ENCODE results near the gene MYRF.

Gene MYRF

GRCh38 chr11:61785837-61786402 lies 33.5 kb downstream of the MYRF start:
- H3K9ac ChIP-seq (ENCODE audit: low read depth, low read length), result no peak overlapping the region
- no peaks in the 10 kb centered on the region for H3K9me3 ChIP-seq (ENCODE audit: control insufficient read depth, insufficient read depth, low read length)
- H3K36me3 ChIP-seq (ENCODE audit: control insufficient read depth, insufficient read depth, low read length), result peaks cover 63% of the 10 kb centered on the region
- no peaks in the 10 kb centered on the region for H3K27me3 ChIP-seq (ENCODE audit: control insufficient read depth, insufficient read depth, low read length)
- H3K27ac ChIP-seq (ENCODE audit: low read depth, low read length), result no peak overlapping the region
- no peaks in the 10 kb centered on the region for H3K4me1 ChIP-seq (ENCODE audit: control insufficient read depth, insufficient read depth, low read length)
- no peak overlapping the region for H3K4me3 ChIP-seq (ENCODE audit: low read depth, low read length)

GRCh38 chr11:61787928-61788491 lies 35.6 kb downstream of the MYRF start:
- Histone ChIP-seq H3K9ac (ENCODE audit: low read depth, low read length) (no peak overlapping the region), H3K4me3 (ENCODE audit: low read depth, low read length) (no peak overlapping the region), H3K9me3 (ENCODE audit: control insufficient read depth, insufficient read depth, low read length) (no peaks in the 10 kb centered on the region), H3K36me3 (ENCODE audit: control insufficient read depth, insufficient read depth, low read length) (peaks cover 63% of the 10 kb centered on the region), H3K27me3 (ENCODE audit: control insufficient read depth, insufficient read depth, low read length) (no peaks in the 10 kb centered on the region), H3K4me1 (ENCODE audit: control insufficient read depth, insufficient read depth, low read length) (peaks cover 5% of the 10 kb centered on the region), H3K27ac (ENCODE audit: low read depth, low read length) (no peak overlapping the region)

GRCh38 chr11:61791737-61792309 lies 39.4 kb downstream of the MYRF start:
- Histone ChIP-seq H3K27ac (ENCODE audit: low read depth, low read length) (peak overlapping the region; percentile 97), H3K4me1 (ENCODE audit: control insufficient read depth, insufficient read depth, low read length) (peaks cover 5% of the 10 kb centered on the region), H3K36me3 (ENCODE audit: control insufficient read depth, insufficient read depth, low read length) (peaks cover 60% of the 10 kb centered on the region), H3K27me3 (ENCODE audit: control insufficient read depth, insufficient read depth, low read length) (no peaks in the 10 kb centered on the region), H3K4me3 (ENCODE audit: low read depth, low read length) (peak overlapping the region; percentile 81), H3K9me3 (ENCODE audit: control insufficient read depth, insufficient read depth, low read length) (no peaks in the 10 kb centered on the region), H3K9ac (ENCODE audit: low read depth, low read length) (peak overlapping the region; percentile 98)

GRCh38 chr11:61792310-61793082 lies 40.1 kb downstream of the MYRF start, which contains the start of the genes FEN1 and TMEM258:
Gene FEN1 (plus strand): TSS chr11:61792911. CDS start chr11:61795362, 2,451 bp downstream.
Gene TMEM258 (minus strand): TSS chr11:61792599. CDS start chr11:61792558, 41 bp downstream.
- Histone ChIP-seq H3K36me3 (ENCODE audit: control insufficient read depth, insufficient read depth, low read length) (peaks cover 55% of the 10 kb centered on the region), H3K9me3 (ENCODE audit: control insufficient read depth, insufficient read depth, low read length) (no peaks in the 10 kb centered on the region), H3K27me3 (ENCODE audit: control insufficient read depth, insufficient read depth, low read length) (no peaks in the 10 kb centered on the region), H3K4me3 (ENCODE audit: low read depth, low read length) (peak within 1 kb of the TSS; percentile 81), H3K4me1 (ENCODE audit: control insufficient read depth, insufficient read depth, low read length) (peaks cover 5% of the 10 kb centered on the region), H3K9ac (ENCODE audit: low read depth, low read length) (peak within 1 kb of the TSS; percentile 98), H3K27ac (ENCODE audit: low read depth, low read length) (peak within 1 kb of the TSS; percentile 97)

- Histone ChIP-seq H3K9ac (ENCODE audit: low read depth, low read length) (peak overlapping the region; percentile 98), H3K27ac (ENCODE audit: low read depth, low read length) (peak overlapping the region; percentile 97), H3K4me3 (ENCODE audit: low read depth, low read length) (peak overlapping the region; percentile 81), H3K4me1 (ENCODE audit: control insufficient read depth, insufficient read depth, low read length) (peaks cover 5% of the 10 kb centered on the region), H3K27me3 (ENCODE audit: control insufficient read depth, insufficient read depth, low read length) (no peaks in the 10 kb centered on the region), H3K36me3 (ENCODE audit: control insufficient read depth, insufficient read depth, low read length) (peaks cover 55% of the 10 kb centered on the region), H3K9me3 (ENCODE audit: control insufficient read depth, insufficient read depth, low read length) (no peaks in the 10 kb centered on the region)
Observed at GRCh38 chr11:61793083-61793828, 40.8 kb downstream of the MYRF start.

- Histone ChIP-seq H3K4me1 (ENCODE audit: control insufficient read depth, insufficient read depth, low read length) (peaks cover 5% of the 10 kb centered on the region), H3K27me3 (ENCODE audit: control insufficient read depth, insufficient read depth, low read length) (no peaks in the 10 kb centered on the region), H3K27ac (ENCODE audit: low read depth, low read length) (no peak overlapping the region), H3K36me3 (ENCODE audit: control insufficient read depth, insufficient read depth, low read length) (peaks cover 54% of the 10 kb centered on the region), H3K9ac (ENCODE audit: low read depth, low read length) (peak overlapping the region; percentile 98), H3K9me3 (ENCODE audit: control insufficient read depth, insufficient read depth, low read length) (no peaks in the 10 kb centered on the region), H3K4me3 (ENCODE audit: low read depth, low read length) (peak overlapping the region; percentile 81)
Observed at GRCh38 chr11:61793829-61794204, 41.4 kb downstream of the MYRF start.

- H3K9ac ChIP-seq (ENCODE audit: low read depth, low read length), result no peak overlapping the region
- no peaks in the 10 kb centered on the region for H3K27me3 ChIP-seq (ENCODE audit: control insufficient read depth, insufficient read depth, low read length)
- H3K9me3 ChIP-seq (ENCODE audit: control insufficient read depth, insufficient read depth, low read length), result no peaks in the 10 kb centered on the region
- H3K27ac ChIP-seq (ENCODE audit: low read depth, low read length), result no peak overlapping the region
- H3K4me1 ChIP-seq (ENCODE audit: control insufficient read depth, insufficient read depth, low read length), result peaks cover 5% of the 10 kb centered on the region
- no peak overlapping the region for H3K4me3 ChIP-seq (ENCODE audit: low read depth, low read length)
- H3K36me3 ChIP-seq (ENCODE audit: control insufficient read depth, insufficient read depth, low read length), result peaks cover 52% of the 10 kb centered on the region
Observed at GRCh38 chr11:61794579-61794978, 42.1 kb downstream of the MYRF start.

- Histone ChIP-seq H3K27ac (ENCODE audit: low read depth, low read length) (no peak overlapping the region), H3K9ac (ENCODE audit: low read depth, low read length) (no peak overlapping the region), H3K9me3 (ENCODE audit: control insufficient read depth, insufficient read depth, low read length) (no peaks in the 10 kb centered on the region), H3K36me3 (ENCODE audit: control insufficient read depth, insufficient read depth, low read length) (peaks cover 52% of the 10 kb centered on the region), H3K4me3 (ENCODE audit: low read depth, low read length) (no peak overlapping the region), H3K27me3 (ENCODE audit: control insufficient read depth, insufficient read depth, low read length) (no peaks in the 10 kb centered on the region), H3K4me1 (ENCODE audit: control insufficient read depth, insufficient read depth, low read length) (peaks cover 5% of the 10 kb centered on the region)
Observed at GRCh38 chr11:61795459-61795858, 43.0 kb downstream of the MYRF start.

- Histone ChIP-seq H3K9me3 (ENCODE audit: control insufficient read depth, insufficient read depth, low read length) (no peaks in the 10 kb centered on the region), H3K36me3 (ENCODE audit: control insufficient read depth, insufficient read depth, low read length) (peaks cover 55% of the 10 kb centered on the region)
Observed at GRCh38 chr11:61795876-61796526, 43.6 kb downstream of the MYRF start.

GRCh38 chr11:61797263-61797944 lies 45.0 kb downstream of the MYRF start:
- Histone ChIP-seq H3K4me1 (ENCODE audit: control insufficient read depth, insufficient read depth, low read length) (no peaks in the 10 kb centered on the region; the same call in 1 of the 2 replicates), H3K36me3 (ENCODE audit: control insufficient read depth, insufficient read depth, low read length) (peaks cover 69% of the 10 kb centered on the region), H3K27ac (ENCODE audit: low read depth, low read length) (peak overlapping the region; percentile 2), H3K9ac (ENCODE audit: low read depth, low read length) (no peak overlapping the region), H3K9me3 (ENCODE audit: control insufficient read depth, insufficient read depth, low read length) (no peaks in the 10 kb centered on the region), H3K27me3 (ENCODE audit: control insufficient read depth, insufficient read depth, low read length) (no peaks in the 10 kb centered on the region), H3K4me3 (ENCODE audit: low read depth, low read length) (no peak overlapping the region)

More at GRCh38 chr11:61795876-61796526, 43.6 kb downstream of the MYRF start:
- Histone ChIP-seq H3K4me3 (ENCODE audit: low read depth, low read length) (no peak overlapping the region), H3K27ac (ENCODE audit: low read depth, low read length) (no peak overlapping the region), H3K4me1 (ENCODE audit: control insufficient read depth, insufficient read depth, low read length) (peaks cover 5% of the 10 kb centered on the region), H3K27me3 (ENCODE audit: control insufficient read depth, insufficient read depth, low read length) (no peaks in the 10 kb centered on the region), H3K9ac (ENCODE audit: low read depth, low read length) (no peak overlapping the region)
